ENCODE data around the gene POU2F3.

The POU2F3 gene

DNA sequence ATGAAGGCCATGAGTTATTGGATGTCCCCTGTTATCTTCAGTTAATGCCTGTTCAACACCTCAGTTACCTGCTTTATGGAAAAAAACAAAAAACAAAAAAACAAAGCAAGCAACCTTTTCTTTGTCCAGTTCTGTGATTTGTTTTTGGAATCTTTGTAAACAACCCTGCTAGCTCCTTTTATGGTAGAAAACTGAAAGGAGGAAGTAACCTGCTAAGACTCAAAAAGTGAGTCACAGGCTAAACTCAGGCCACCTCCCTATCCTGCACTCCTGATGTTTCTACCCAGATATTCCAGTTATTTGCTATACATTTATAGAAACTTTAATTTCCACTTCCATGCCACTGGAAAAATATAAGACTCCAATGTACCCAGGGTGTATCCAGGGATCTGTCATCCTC is 64.6 kb downstream of the POU2F3 start:
- TF ChIP-seq CTCF (IDR thresholded peaks at IDR 0.05; ENCODE audit: borderline replicate concordance, control extremely low read depth, extremely low read depth, insufficient read depth, missing control alignments): no peak
- DNase-seq (ENCODE audit: low spot score): peak; percentile 44
- in situ Hi-C loops (cut with MboI; ENCODE audit: low sequenced_read_pairs, unreplicated experiment): loop anchor here (5.0 kb wide), 1 partner anchor 72 kb away; no protein-coding TSS in a partner anchor

DNA sequence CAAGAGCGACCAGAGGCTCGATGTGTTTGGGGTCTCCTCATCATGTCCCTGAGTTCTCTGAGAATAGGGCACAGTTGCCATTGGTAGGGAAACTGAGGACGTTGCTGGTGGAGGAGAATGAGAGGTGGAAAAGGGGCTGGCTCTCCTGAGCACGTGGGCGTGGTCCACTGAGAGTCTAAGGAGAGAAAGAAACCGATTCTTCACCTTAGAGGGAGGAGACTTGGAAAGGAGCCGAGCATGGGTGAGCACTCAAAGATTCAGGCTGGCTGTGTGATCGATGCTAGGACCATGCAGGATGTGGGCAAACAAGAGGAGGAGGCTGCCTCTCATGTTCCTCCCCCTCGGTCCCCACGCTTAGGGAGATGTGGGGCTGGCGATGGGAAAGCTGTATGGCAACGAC is 65.3 kb downstream of the POU2F3 start:
- DNase-seq (ENCODE audit: low spot score): no peak
- no peak for TF ChIP-seq CTCF (IDR thresholded peaks at IDR 0.05; ENCODE audit: borderline replicate concordance, control extremely low read depth, extremely low read depth, insufficient read depth, missing control alignments)
- in situ Hi-C loops (cut with MboI; ENCODE audit: low sequenced_read_pairs, unreplicated experiment): no loop called here

DNA sequence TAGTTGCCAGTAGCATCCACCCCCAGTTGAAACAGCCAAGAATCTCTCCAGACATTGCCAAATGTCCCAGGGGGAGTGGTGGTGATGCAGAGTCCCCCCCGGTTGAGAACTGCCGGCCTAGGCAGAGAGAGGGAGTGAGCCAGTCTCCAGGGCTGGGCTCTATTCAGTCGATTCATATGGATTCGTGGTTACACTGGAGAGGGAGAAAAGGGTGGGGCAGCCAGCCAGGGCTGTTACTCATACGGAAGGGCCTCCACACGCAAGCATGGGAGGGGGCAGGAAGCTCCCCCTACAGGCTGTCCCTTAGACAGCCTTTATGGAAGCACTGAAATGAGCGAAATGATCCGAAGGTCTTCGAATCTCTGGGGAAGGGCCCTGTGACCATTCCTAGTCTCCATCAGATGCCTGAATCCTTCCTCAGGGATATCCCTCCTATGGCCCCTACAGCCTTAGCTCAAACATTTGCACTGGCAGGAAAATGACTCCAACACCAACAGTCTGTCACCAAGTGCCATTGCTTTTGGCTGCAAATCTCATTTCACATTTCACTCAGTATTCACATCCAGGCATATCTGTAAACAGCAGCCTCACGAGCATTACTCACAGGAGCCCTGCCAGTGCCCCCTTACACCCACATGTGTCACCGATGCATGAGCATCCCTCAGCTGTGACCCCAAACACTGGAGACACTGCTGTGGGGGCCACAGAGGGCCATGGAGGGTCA is 66.7 kb downstream of the POU2F3 start:
- in situ Hi-C loops (cut with MboI; ENCODE audit: low sequenced_read_pairs, unreplicated experiment): no loop called here
- DNase-seq (ENCODE audit: low spot score): no peak

GRCh38 chr11:120307476-120307875 is 67.5 kb downstream of the POU2F3 start:
- in situ Hi-C loops (cut with MboI; ENCODE audit: low sequenced_read_pairs, unreplicated experiment): no loop called here
- TF ChIP-seq CTCF (IDR thresholded peaks at IDR 0.05; ENCODE audit: borderline replicate concordance, control extremely low read depth, extremely low read depth, insufficient read depth, missing control alignments): no peak

More for the DNA sequence above, 66.7 kb downstream of the POU2F3 start:
- no peak for TF ChIP-seq CTCF (IDR thresholded peaks at IDR 0.05; ENCODE audit: borderline replicate concordance, control extremely low read depth, extremely low read depth, insufficient read depth, missing control alignments)

GRCh38 chr11:120308081-120308480 is 68.1 kb downstream of the POU2F3 start:
- TF ChIP-seq CTCF (IDR thresholded peaks at IDR 0.05; ENCODE audit: borderline replicate concordance, control extremely low read depth, extremely low read depth, insufficient read depth, missing control alignments): no peak
- no peak for DNase-seq (ENCODE audit: low spot score)
- in situ Hi-C loops (cut with MboI; ENCODE audit: low sequenced_read_pairs, unreplicated experiment): no loop called here

More at GRCh38 chr11:120307476-120307875, 67.5 kb downstream of the POU2F3 start:
- DNase-seq (ENCODE audit: low spot score): no peak

GRCh38 chr11:120310870-120311269 is 70.9 kb downstream of the POU2F3 start:
- no peak for TF ChIP-seq CTCF (IDR thresholded peaks at IDR 0.05; ENCODE audit: borderline replicate concordance, control extremely low read depth, extremely low read depth, insufficient read depth, missing control alignments)
- in situ Hi-C loops (cut with MboI; ENCODE audit: low sequenced_read_pairs, unreplicated experiment): no loop called here
- no peak for DNase-seq (ENCODE audit: low spot score)
